Stimulated activated naive CD8-positive, alpha-beta T cell treated with anti-CD3 and anti-CD28 coated beads, Interleukin-15, amount 100 ng/mL, for 72 hours (primary cell): Measurements from ENCODE around the gene HOXA3.

Source experiments
- ATAC-seq: fragments of 150-1000 bp; cut with Tn5 transposase; 2 replicates; pipeline ENCODE4 v1.10.0; 2021; ENCODE audit warnings: mild to moderate bottlenecking, moderate library complexity
- DNase-seq, 2 donors: peaks; one replicate each; pipeline ENCODE4 v3.0.0; 2021 to 2022
- H3K27ac Mint-ChIP-seq, 2 donors: one replicate each; pipeline ENCODE4 v1.8.0; 2022; ENCODE audit warnings: mild to moderate bottlenecking in 2 of 2, mixed read lengths in 2 of 2, moderate library complexity in 2 of 2
- H3K27me3 Mint-ChIP-seq: one replicate; pipeline ENCODE4 v1.8.0; 2022; ENCODE audit warnings: mixed read lengths
- H3K4me1 Mint-ChIP-seq: one replicate; pipeline ENCODE4 v1.8.0; 2022; ENCODE audit warnings: mild to moderate bottlenecking, mixed read lengths
- H3K4me3 Mint-ChIP-seq, 2 donors: one replicate each; pipeline ENCODE4 v1.8.0; 2022; ENCODE audit warnings: mild to moderate bottlenecking in 2 of 2, mixed read lengths in 2 of 2, moderate library complexity in 1 of 2
- H3K9me3 Mint-ChIP-seq, 2 donors: one replicate each; pipeline ENCODE4 v1.8.0; 2022; ENCODE audit warnings: mixed read lengths in 2 of 2

Gene HOXA3

GRCh38 chr7:27174874-27175625 is 22.7 kb upstream of the HOXA3 start:
- DNase-seq (no peak), ATAC-seq (no peak)
- H3K27me3 Mint-ChIP-seq, result peaks cover 95% of the 10 kb centered on the region
- H3K27ac Mint-ChIP-seq, result no peak overlapping the region
- peaks cover 35% of the 10 kb centered on the region for H3K4me1 Mint-ChIP-seq
- H3K4me3 Mint-ChIP-seq, result peak overlapping the region in 1 of 2 donors; percentile 40
- no peaks in the 10 kb centered on the region for H3K9me3 Mint-ChIP-seq

DNA sequence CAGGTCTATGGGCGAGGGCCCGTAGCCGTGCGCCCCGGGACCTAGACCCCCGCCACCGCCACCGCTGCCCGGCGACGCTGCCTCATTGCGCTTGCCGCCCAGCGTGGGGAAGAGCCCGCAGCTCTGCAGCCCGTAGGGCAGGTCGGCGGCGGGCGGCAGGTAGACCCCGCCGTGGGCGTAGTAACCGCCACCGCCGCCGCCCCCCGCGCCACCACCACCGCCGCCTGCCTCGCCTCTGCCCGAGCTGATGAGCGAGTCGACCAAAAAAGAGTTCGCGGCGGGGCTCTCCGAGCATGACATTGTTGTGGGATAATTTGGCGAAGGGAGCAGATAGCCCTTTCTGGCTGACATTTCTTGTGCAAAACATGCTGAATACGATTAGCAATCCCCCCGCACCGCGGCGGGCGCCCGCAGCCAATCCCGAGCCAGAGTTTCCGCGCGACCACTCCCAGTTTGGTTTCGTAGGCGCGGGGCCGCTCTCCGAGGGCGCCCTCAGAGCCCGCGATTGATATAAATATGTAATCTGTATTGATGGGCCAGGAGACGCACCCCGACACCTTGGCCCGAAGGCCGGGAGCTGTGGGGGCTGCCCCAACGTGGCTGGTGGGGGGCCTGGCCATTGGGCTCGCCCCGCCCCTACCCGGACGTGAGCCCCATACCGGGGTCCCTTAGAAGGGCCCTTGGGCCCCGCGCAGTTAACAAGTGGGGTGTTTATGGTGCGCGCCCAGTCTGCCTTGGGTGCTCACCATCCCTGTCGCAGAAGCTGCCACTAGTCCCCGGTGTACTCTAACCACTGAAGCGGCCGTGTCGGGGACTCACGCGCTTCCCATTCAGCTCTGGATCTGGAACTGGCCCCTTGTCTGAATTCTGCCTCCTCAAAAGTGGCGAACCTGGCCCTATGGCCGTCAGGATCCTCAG is 21.8 kb upstream of the HOXA3 start, which contains the start of gene HOXA10:
Gene HOXA10, minus strand, starts transcription at position 365 of the 918 bp plus-strand sequence. Its CDS starts 14 bp downstream, at position 351.
- peak within 1 kb of the TSS in 1 of 2 donors; percentile 80 for H3K27ac Mint-ChIP-seq
- DNase-seq (no peak), ATAC-seq (no peak)
- peaks cover 95% of the 10 kb centered on the region for H3K27me3 Mint-ChIP-seq
- no peaks in the 10 kb centered on the region for H3K9me3 Mint-ChIP-seq
- H3K4me3 Mint-ChIP-seq, result peak within 1 kb of the TSS; percentile 62 to 76
- H3K4me1 Mint-ChIP-seq, result peaks cover 34% of the 10 kb centered on the region

GRCh38 chr7:27173511-27173955 is 21.1 kb upstream of the HOXA3 start:
- no peaks in the 10 kb centered on the region for H3K9me3 Mint-ChIP-seq
- ATAC-seq, result peak; percentile 77
- peaks cover 41% of the 10 kb centered on the region for H3K4me1 Mint-ChIP-seq
- peak overlapping the region; percentile 62 to 76 for H3K4me3 Mint-ChIP-seq
- peak in 1 of 2 donors; percentile 20 for DNase-seq
- H3K27me3 Mint-ChIP-seq, result peaks cover 95% of the 10 kb centered on the region
- no peak overlapping the region for H3K27ac Mint-ChIP-seq

GRCh38 chr7:27172823-27173510 is 20.6 kb upstream of the HOXA3 start:
- DNase-seq (no peak), ATAC-seq (peak; percentile 39)
- Mint-ChIP-seq H3K27ac (no peak overlapping the region), H3K27me3 (peaks cover 95% of the 10 kb centered on the region), H3K9me3 (no peaks in the 10 kb centered on the region), H3K4me1 (peaks cover 44% of the 10 kb centered on the region), H3K4me3 (peak overlapping the region; percentile 62 to 76)

DNA sequence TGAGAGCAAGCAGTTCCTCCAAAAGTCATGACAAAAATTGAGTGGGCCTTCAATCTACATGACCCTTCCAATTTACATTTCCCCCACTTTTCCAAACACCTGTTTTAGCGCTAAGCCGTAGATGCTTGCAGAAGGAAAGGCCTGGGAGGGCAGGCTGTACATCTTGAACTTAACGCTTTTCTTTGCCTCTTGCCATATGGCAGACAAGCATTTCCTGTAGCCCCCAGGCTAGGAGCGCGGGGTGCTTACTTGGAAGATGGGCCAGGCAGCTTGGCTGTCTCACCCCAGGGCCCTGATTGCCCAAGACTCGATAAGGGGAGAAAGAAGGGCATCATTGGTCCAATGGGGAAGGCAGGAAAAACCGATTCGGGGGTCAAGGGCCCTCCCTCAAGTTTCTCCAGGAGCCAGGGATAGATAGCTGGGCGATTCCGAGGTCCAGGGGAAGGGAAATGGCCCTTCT is 20.0 kb upstream of the HOXA3 start:
- Mint-ChIP-seq H3K4me1 (peaks cover 47% of the 10 kb centered on the region), H3K27me3 (peaks cover 95% of the 10 kb centered on the region)

DNA sequence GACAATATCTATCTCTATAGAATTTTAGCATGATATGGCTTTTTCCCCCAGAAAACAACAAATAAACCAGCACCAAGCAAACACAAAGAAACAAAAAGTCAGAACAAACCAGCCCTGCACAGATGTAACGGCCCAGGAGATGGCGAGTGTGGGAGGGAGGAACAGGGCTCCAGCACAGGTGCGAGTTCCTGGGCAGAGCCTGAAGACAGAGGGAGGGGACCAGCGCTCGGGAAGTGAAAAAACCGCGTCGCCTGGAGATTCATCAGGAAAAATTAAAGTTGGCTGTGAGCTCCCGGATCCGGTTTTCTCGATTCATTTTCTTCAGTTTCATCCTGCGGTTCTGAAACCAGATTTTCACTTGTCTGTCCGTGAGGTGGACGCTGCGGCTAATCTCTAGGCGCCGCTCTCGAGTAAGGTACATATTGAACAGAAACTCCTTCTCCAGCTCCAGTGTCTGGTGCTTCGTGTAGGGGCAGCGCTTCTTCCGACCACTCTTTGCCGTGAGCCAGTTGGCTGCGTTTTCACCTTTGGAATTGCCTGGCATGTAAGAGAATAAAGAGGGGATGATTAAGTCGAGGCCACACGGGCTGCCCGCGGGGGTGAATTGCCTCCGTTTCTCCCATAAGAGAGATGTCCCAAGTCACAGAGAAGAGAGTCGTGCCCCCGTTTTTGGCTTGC is 19.4 kb upstream of the HOXA3 start:
- Mint-ChIP-seq H3K27ac (no peak overlapping the region), H3K4me1 (peaks cover 53% of the 10 kb centered on the region), H3K9me3 (no peaks in the 10 kb centered on the region), H3K27me3 (peaks cover 95% of the 10 kb centered on the region), H3K4me3 (peak overlapping the region; percentile 61 to 74)
- no peak for ATAC-seq
- peak in 1 of 2 donors; percentile 13 for DNase-seq

More for the DNA sequence above, 20.0 kb upstream of the HOXA3 start:
- Mint-ChIP-seq H3K4me3 (peak overlapping the region; percentile 61 to 74), H3K9me3 (no peaks in the 10 kb centered on the region), H3K27ac (peak overlapping the region in 1 of 2 donors; percentile 87)
- ATAC-seq (no peak), DNase-seq (peak in 1 of 2 donors; percentile 12)

- H3K9me3 Mint-ChIP-seq, result no peaks in the 10 kb centered on the region
These were observed 18.9 kb upstream of the HOXA3 start for GRCh38 chr7:27171325-27171636.

DNA sequence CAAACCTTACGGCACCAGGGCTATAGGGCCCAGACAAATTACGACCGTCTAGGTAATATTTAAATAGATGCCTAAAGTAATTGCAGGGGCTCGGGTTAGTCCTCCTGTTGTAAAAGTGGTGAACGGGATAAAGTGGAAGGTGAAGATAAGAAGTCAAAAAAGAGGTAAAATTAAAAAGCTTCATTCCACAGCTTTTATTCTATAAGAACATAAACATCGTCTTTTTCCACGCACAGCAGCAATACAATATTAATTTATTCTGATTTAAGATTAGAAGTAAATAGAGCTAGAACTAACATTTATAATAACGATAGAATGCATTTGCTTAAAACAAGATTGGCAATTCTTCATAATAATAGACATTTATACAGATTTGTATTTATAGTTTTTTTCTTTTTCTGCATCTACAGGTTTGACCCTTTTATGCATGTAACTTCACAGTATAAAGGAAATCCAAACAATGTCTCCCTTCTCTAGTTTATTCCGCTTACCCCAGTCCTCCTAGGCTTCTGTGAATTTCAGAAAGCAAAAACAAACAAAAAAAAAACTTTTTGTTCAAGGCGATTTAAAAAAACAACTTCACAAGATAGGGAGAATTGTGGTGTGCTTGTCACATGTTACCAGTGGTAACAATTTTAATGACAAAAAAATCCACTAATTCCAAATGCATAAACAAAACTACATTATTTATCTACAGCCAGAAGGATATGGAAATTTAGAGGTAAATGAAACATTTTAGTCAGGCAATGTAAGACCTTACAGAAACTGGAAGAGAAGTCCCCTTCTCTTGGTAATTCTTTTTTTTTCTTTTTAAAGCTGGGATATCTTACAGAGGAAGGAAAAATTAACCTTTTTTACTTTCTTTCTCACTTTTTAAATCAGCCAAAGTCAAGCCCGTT is 18.3 kb upstream of the HOXA3 start:
- peaks cover 95% of the 10 kb centered on the region for H3K27me3 Mint-ChIP-seq
- H3K9me3 Mint-ChIP-seq, result no peaks in the 10 kb centered on the region

More at GRCh38 chr7:27171325-27171636, 18.9 kb upstream of the HOXA3 start:
- peaks cover 95% of the 10 kb centered on the region for H3K27me3 Mint-ChIP-seq
- DNase-seq, result peak in 1 of 2 donors; percentile 8
- peak overlapping the region; percentile 15 to 74 for H3K4me3 Mint-ChIP-seq
- ATAC-seq, result no peak
- H3K4me1 Mint-ChIP-seq, result peaks cover 58% of the 10 kb centered on the region
- no peak overlapping the region for H3K27ac Mint-ChIP-seq

DNA sequence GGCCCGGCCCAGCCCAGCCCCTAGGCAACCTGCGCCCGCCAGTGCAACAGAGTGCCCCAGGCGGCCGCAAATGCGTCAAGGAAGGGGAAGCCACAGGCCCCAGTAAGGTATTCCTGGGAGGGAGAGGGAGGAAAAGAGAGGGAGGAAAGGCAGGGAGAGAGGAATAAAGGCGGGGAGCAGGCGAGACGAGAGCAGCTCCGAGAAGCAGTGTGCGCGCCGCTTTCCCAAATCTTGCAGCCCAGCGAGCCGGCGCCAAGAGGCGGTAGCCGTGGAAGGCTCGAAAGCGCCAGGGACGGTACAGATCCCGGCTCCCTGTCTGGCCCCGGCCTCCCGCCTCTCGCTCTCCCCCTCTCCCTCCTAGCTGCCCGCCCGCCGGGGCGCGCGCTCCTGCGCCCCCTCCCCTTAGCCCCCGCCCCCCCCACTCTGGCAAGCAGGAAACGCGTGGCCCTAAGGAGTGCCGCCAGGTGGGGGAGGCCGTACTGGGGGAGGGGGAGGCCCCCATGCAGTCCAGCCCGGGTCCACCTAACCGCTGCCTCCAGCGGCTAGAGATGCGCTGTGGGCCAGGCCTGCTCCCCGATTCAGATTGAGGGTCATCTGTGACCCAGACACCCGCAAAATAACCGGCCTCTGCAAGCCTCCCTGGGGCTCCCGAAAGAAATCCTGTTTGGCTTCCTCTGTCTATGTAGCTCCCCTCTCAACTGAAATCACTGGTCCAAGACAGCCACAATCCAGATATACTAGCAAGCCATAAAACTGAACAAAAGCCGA is 17.5 kb upstream of the HOXA3 start:
- peak overlapping the region in 1 of 2 donors; percentile 86 for H3K27ac Mint-ChIP-seq
- H3K9me3 Mint-ChIP-seq, result no peaks in the 10 kb centered on the region
- ATAC-seq (no peak), DNase-seq (no peak)
- H3K4me3 Mint-ChIP-seq, result peak overlapping the region; percentile 52 to 67
- H3K4me1 Mint-ChIP-seq, result peaks cover 64% of the 10 kb centered on the region
- H3K27me3 Mint-ChIP-seq, result peaks cover 95% of the 10 kb centered on the region

More for the DNA sequence above, 18.3 kb upstream of the HOXA3 start:
- no peak overlapping the region for H3K27ac Mint-ChIP-seq
- H3K4me3 Mint-ChIP-seq, result peak overlapping the region in 1 of 2 donors; percentile 19
- no peak for DNase-seq
- peaks cover 64% of the 10 kb centered on the region for H3K4me1 Mint-ChIP-seq
- no peak for ATAC-seq

- Mint-ChIP-seq H3K9me3 (no peaks in the 10 kb centered on the region), H3K4me3 (peak overlapping the region; percentile 0 to 6), H3K4me1 (peaks cover 73% of the 10 kb centered on the region), H3K27ac (peak overlapping the region in 1 of 2 donors; percentile 54), H3K27me3 (peaks cover 100% of the 10 kb centered on the region)
- peak in 1 of 2 donors; percentile 54 for DNase-seq
- peak; percentile 50 for ATAC-seq
These were observed 16.0 kb upstream of the HOXA3 start for GRCh38 chr7:27168265-27168947.

- ATAC-seq (no peak), DNase-seq (no peak)
- Mint-ChIP-seq H3K9me3 (no peaks in the 10 kb centered on the region), H3K27ac (no peak overlapping the region), H3K4me3 (no peak overlapping the region), H3K4me1 (peaks cover 68% of the 10 kb centered on the region), H3K27me3 (peaks cover 100% of the 10 kb centered on the region)
These were observed 15.5 kb upstream of the HOXA3 start for GRCh38 chr7:27167916-27168264.

DNA sequence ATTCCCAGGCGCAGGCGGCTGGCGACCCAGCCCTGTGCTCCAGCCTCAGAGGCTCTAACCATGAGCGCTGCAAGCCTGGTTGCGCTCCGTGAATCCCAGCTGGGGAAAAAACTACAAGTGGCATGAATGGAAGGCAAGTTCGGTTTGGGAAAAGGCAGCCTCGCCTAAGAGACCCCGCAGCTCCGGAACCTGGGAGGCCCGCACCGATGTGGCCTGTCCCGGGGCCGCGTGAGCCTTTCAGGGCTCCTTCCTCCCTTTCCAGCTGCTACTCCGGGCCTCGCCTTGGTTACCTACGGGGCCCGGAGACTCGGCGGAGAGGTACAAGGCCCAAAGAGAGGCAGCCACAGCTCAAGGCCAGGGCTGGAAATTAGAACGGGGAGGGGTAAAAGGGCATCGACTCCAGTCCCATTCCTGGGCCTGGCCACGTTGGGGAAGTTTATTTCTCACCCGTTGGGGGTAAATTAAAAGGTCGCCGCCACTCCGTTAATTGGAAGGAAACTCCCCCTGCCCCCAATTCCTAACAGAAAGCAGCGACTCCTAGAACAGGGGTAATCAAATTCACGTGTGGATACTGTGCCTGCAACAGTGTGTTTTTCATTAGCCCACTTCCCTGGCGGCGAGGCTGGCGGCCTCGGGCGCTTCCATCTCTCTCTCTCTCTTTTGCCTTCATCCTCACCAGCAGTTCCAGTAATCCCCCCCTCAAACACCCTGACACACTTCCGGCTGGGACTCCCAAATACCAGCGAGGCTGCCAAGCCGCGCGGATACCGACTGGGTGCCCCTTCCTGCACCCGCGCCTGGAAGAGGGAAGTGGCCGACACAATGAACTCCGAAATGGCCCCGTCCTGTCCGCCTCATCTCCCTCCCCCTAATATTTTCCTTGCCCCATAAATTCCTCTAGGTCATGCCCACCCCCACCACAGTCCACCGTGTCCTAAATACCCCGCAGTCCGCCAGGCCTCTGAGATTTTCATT is 14.4 kb upstream of the HOXA3 start:
- H3K27me3 Mint-ChIP-seq, result peaks cover 100% of the 10 kb centered on the region
- peak overlapping the region in 1 of 2 donors; percentile 89 for H3K27ac Mint-ChIP-seq
- peak overlapping the region; percentile 56 to 62 for H3K4me3 Mint-ChIP-seq
- ATAC-seq (no peak), DNase-seq (no peak)
- H3K9me3 Mint-ChIP-seq, result no peaks in the 10 kb centered on the region
- H3K4me1 Mint-ChIP-seq, result peaks cover 59% of the 10 kb centered on the region
